CD14-positive monocyte (primary cell): ENCODE results near the gene ACACB. TPM values are rescaled to one million over a fixed set of nuclear protein-coding genes. Genes with fewer than 3 reads are reported as not detected.

Source experiments
- DNase-seq, 3 donors: peaks; one replicate each; pipeline ENCODE4 v3.0.0-alpha.2; 2011 to 2022
- H2AFZ ChIP-seq: 2 replicates; pipeline ENCODE4 v1.6.0; 2012; ENCODE audit warnings: mild to moderate bottlenecking, low read depth, low read length, inconsistent platforms; ENCODE audit not compliant: insufficient read depth, poor library complexity, severe bottlenecking
- H3K27ac ChIP-seq, 2 donors: 1 replicate in 1 of 2; 2 replicates in 1 of 2; pipeline ENCODE4 v1.5.1; 2012 to 2013; ENCODE audit warnings: low read length in 2 of 2, control low read depth in 1 of 2, inconsistent platforms in 1 of 2, low read depth in 1 of 2, mild to moderate bottlenecking in 1 of 2
- H3K27me3 ChIP-seq, 2 donors: one replicate each; pipeline versions ENCODE4 v1.6.0 to v1.6.1; 2011 to 2013; ENCODE audit warnings: low read length in 2 of 2; ENCODE audit not compliant: control insufficient read depth in 2 of 2, insufficient read depth in 2 of 2
- H3K36me3 ChIP-seq, 2 donors: replicated peaks in 1 of 2; 1 replicate in 1 of 2; 2 replicates in 1 of 2; pipeline versions ENCODE4 v1.5.1 to v1.6.1; 2012 to 2013; ENCODE audit warnings: low read length in 2 of 2, control low read depth in 1 of 2, inconsistent platforms in 1 of 2, mild to moderate bottlenecking in 1 of 2; ENCODE audit not compliant: insufficient read depth in 2 of 2, control insufficient read depth in 1 of 2
- H3K4me1 ChIP-seq, 2 donors: 1 replicate in 1 of 2; 2 replicates in 1 of 2; pipeline versions ENCODE4 v1.5.1 to v1.6.1; 2012 to 2013; ENCODE audit warnings: low read length in 2 of 2, control low read depth in 1 of 2, inconsistent platforms in 1 of 2, mild to moderate bottlenecking in 1 of 2, moderate library complexity in 1 of 2; ENCODE audit not compliant: insufficient read depth in 2 of 2, control insufficient read depth in 1 of 2
- H3K4me2 ChIP-seq: replicated peaks from 2 replicates; pipeline ENCODE3; 2012; ENCODE audit warnings: low read length, moderate library complexity, mild to moderate bottlenecking; ENCODE audit not compliant: poor library complexity, severe bottlenecking; ENCODE audit errors: extremely low read depth
- H3K4me3 ChIP-seq, 3 experiments: fragments of 200-600 bp in 1 of 3; sonication (generic) in 1 of 3; replicated peaks in 1 of 3; 1 replicate in 2 of 3; 2 replicates in 1 of 3; pipeline ENCODE4 v1.5.1; 2011 to 2013; ENCODE audit warnings: low read length in 3 of 3, mild to moderate bottlenecking in 3 of 3, control low read depth in 2 of 3, low read depth in 2 of 3, inconsistent platforms in 1 of 3, moderate library complexity in 1 of 3
- H3K79me2 ChIP-seq: 2 replicates; pipeline ENCODE4 v1.6.0; 2012; ENCODE audit warnings: mild to moderate bottlenecking, control low read depth, inconsistent platforms, low read length, moderate library complexity; ENCODE audit not compliant: insufficient read depth
- H3K9ac ChIP-seq: 2 replicates; pipeline ENCODE4 v1.6.0; 2017; ENCODE audit warnings: low read length, mild to moderate bottlenecking; ENCODE audit not compliant: insufficient read depth, poor library complexity, severe bottlenecking
- H3K9me3 ChIP-seq, 2 donors: replicated peaks in 1 of 2; 1 replicate in 1 of 2; 2 replicates in 1 of 2; pipeline versions ENCODE4 v1.5.1 to v1.6.1; 2012 to 2013; ENCODE audit warnings: low read length in 2 of 2, control low read depth in 1 of 2; ENCODE audit not compliant: control insufficient read depth in 1 of 2, insufficient read depth in 1 of 2
- H4K20me1 ChIP-seq: 2 replicates; pipeline ENCODE4 v1.6.0; 2012; ENCODE audit warnings: mild to moderate bottlenecking, low read length, control low read depth, moderate library complexity; ENCODE audit not compliant: insufficient read depth
- H3K27ac Mint-ChIP-seq, 7 donors: one replicate each; pipeline ENCODE4 v1.8.0; 2020; ENCODE audit warnings: mild to moderate bottlenecking in 7 of 7, mixed read lengths in 7 of 7, moderate library complexity in 6 of 7, inconsistent platforms in 2 of 7
- H3K27me3 Mint-ChIP-seq, 3 donors: one replicate each; pipeline ENCODE4 v1.8.0; 2021 to 2022; ENCODE audit warnings: low read depth in 3 of 3, mild to moderate bottlenecking in 3 of 3, mixed read lengths in 3 of 3, moderate library complexity in 3 of 3, inconsistent platforms in 1 of 3
- H3K36me3 Mint-ChIP-seq, 2 donors: one replicate each; pipeline ENCODE4 v1.8.0; 2020; ENCODE audit warnings: mixed read lengths in 2 of 2, inconsistent platforms in 1 of 2, mild to moderate bottlenecking in 1 of 2
- H3K4me1 Mint-ChIP-seq: one replicate; pipeline ENCODE4 v1.8.0; 2020; ENCODE audit warnings: mild to moderate bottlenecking, mixed read lengths
- H3K4me3 Mint-ChIP-seq, 2 donors: one replicate each; pipeline ENCODE4 v1.8.0; 2020; ENCODE audit warnings: mild to moderate bottlenecking in 2 of 2, mixed read lengths in 2 of 2, moderate library complexity in 1 of 2
- H3K9me3 Mint-ChIP-seq, 7 donors: one replicate each; pipeline ENCODE4 v1.8.0; 2020 to 2022; ENCODE audit warnings: mixed read lengths in 7 of 7, mild to moderate bottlenecking in 6 of 7, moderate library complexity in 6 of 7, inconsistent platforms in 2 of 7
- CTCF ChIP-seq: fragments of 200-600 bp; IDR thresholded peaks from one replicate; pipeline ENCODE4 v1.8.0; 2022; ENCODE audit warnings: antibody characterized with exemption, mild to moderate bottlenecking
- WGBS: methylation state at CpG from one replicate; pipeline ENCODE4 v1.1.5; 2013; ENCODE audit warnings: missing lambda C conversion rate; ENCODE audit not compliant: insufficient coverage; 5-methylcytosine and 5-hydroxymethylcytosine counted together
- intact Hi-C, 2 donors: fragments of 100-400 bp; cut with micrococcal nuclease; formaldehyde crosslinking; loops; one replicate each; pipeline versions ENCODE4 v1.15.0 to v1.15.1; 2023
- polyA plus RNA-seq, 3 donors: library from polyadenylated mRNA; depleted of rRNA in 1 of 3; unstranded in 2 of 3; stranded (reverse) in 1 of 3; fragments of 300-500 nt in 2 of 3; fragments of >200 nt in 1 of 3; fragmentation: Illumina TruSeq in 2 of 3; gene quantifications; 1 replicate in 2 of 3; 2 replicates in 1 of 3; pipeline ENCODE4 v1.2.3, GENCODE V29; 2012 to 2021

Gene ACACB
- polyA plus RNA-seq, 3 donors: 0.14 to 5.0 (median 1.9) TPM

GRCh38 chr12:109100741-109101140 is 15.6 kb upstream of the ACACB start:
- Histone ChIP-seq H3K4me2 (no peak overlapping the region), H3K4me3 (no peak overlapping the region), H3K79me2 (peaks cover 6% of the 10 kb centered on the region), H3K36me3 (peaks cover 0 to 32% of the 10 kb centered on the region in 2 donors), H3K9ac (no peak overlapping the region), H3K4me1 (peaks cover 15 to 22% of the 10 kb centered on the region in 2 donors), H3K27ac (no peak overlapping the region), H3K9me3 (no peaks in the 10 kb centered on the region), H4K20me1 (no peaks in the 10 kb centered on the region), H2AFZ (no peak overlapping the region), H3K27me3 (no peaks in the 10 kb centered on the region)
- no peak for DNase-seq
- WGBS: no CpG with 5 or more reads among the region's 4 CpGs
- intact Hi-C loops: no loop called here
- H3K9me3 Mint-ChIP-seq: peaks cover 0 to 2% (median 0%) of the 10 kb centered on the region in 7 donors
- TF ChIP-seq CTCF: no peak
- peaks cover 14 to 16% of the 10 kb centered on the region in 2 donors for H3K36me3 Mint-ChIP-seq
- peaks cover 0 to 2% (median 0%) of the 10 kb centered on the region in 3 donors for H3K27me3 Mint-ChIP-seq
- peaks cover 13% of the 10 kb centered on the region for H3K4me1 Mint-ChIP-seq
- no peak overlapping the region for H3K27ac Mint-ChIP-seq
- H3K4me3 Mint-ChIP-seq: no peak overlapping the region

DNA sequence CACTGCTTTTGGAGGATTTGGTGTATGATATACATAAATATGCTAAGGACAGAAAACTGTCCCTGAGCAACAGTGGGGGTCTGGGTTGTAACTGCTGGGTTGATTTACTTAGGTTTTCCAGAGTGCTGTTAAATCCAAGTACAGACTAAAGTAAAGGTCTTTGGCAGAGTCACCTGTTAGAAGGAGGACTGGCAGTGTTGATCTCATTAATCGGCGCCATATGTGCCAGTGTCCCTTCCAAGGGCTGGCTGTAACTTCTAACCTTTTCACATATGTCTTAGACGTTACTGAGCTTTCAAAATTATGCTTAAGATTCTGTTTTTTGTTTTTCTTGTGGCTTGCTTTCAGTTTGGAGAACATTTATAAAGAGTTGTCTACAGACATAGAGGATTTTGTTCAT is 13.9 kb upstream of the ACACB start:
- Histone ChIP-seq H3K9me3 (no peaks in the 10 kb centered on the region), H3K36me3 (peaks cover 0 to 37% of the 10 kb centered on the region in 2 donors), H3K4me2 (no peak overlapping the region), H3K27ac (no peak overlapping the region), H3K4me1 (peaks cover 10 to 16% of the 10 kb centered on the region in 2 donors), H3K4me3 (no peak overlapping the region), H3K27me3 (no peaks in the 10 kb centered on the region), H4K20me1 (no peaks in the 10 kb centered on the region), H3K79me2 (peaks cover 6% of the 10 kb centered on the region), H2AFZ (no peak overlapping the region), H3K9ac (no peak overlapping the region)
- intact Hi-C loops: no loop called here
- Mint-ChIP-seq H3K27me3 (peaks cover 0 to 2% (median 0%) of the 10 kb centered on the region in 3 donors), H3K4me1 (peaks cover 13% of the 10 kb centered on the region), H3K4me3 (no peak overlapping the region), H3K9me3 (peaks cover 0 to 2% (median 0%) of the 10 kb centered on the region in 7 donors), H3K36me3 (peaks cover 19% of the 10 kb centered on the region in 2 donors), H3K27ac (no peak overlapping the region)
- no peak for TF ChIP-seq CTCF
- WGBS: 94% methylated on average over 2 of the region's 3 CpGs
- no peak for DNase-seq
